HFF-Myc (cell line): Measurements from ENCODE around the gene SMURF2.
"Not testable (repeated sequence)": the region's sequence is repeated elsewhere in the genome, so short reads cannot be mapped to it uniquely, and the experiment has no call there.

ENCODE experiments used
- DNase-seq: peaks from one replicate; pipeline ENCODE4 v3.0.0-alpha.2; 2011; ENCODE audit warnings: low read depth; ENCODE audit errors: extremely low read depth
- H3K4me3 ChIP-seq: replicated peaks from 2 replicates; pipeline ENCODE4 v1.5.1; 2011; ENCODE audit warnings: low read depth, mild to moderate bottlenecking, control low read depth, low read length
- CTCF ChIP-seq: IDR thresholded peaks from 2 replicates; pipeline ENCODE4 v1.5.1; 2012; ENCODE audit warnings: mild to moderate bottlenecking, low read depth, low read length, control low read depth; ENCODE audit errors: missing control alignments

SMURF2 gene

DNA sequence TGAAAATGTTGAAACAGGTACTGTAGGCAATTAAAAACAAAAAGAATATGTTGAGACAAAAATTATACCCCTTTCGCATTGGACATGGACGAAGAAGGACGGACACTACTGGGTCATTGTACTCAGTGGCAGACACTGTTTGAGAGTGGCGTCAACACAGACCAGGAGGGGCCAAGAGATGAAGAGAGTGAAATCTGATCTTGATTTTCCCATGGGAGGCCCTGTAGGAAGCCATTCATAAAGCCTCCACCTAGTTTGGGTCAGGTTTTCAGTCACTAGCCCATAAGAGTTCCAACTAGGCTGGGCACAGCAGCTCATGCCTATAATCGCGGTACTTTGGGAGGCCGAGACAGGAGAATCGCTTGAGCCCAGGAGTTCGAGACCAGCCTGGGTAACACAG, 23.6 kb upstream of the SMURF2 start:
- no peak for DNase-seq
- H3K4me3 ChIP-seq = no peak overlapping the region
- no peak for TF ChIP-seq CTCF

- no peak for DNase-seq
- no peak for TF ChIP-seq CTCF
- no peak overlapping the region for H3K4me3 ChIP-seq
Measured at GRCh38 chr17:64683796-64684195, 21.7 kb upstream of the SMURF2 start.

GRCh38 chr17:64682261-64683181, 20.4 kb upstream of the SMURF2 start:
- no peak for TF ChIP-seq CTCF
- no peak overlapping the region for H3K4me3 ChIP-seq
- DNase-seq = no peak

- no peak for TF ChIP-seq CTCF
- peak; percentile 79 for DNase-seq
- H3K4me3 ChIP-seq = peak overlapping the region; percentile 19
Measured at GRCh38 chr17:64679710-64680216, 17.7 kb upstream of the SMURF2 start.

DNA sequence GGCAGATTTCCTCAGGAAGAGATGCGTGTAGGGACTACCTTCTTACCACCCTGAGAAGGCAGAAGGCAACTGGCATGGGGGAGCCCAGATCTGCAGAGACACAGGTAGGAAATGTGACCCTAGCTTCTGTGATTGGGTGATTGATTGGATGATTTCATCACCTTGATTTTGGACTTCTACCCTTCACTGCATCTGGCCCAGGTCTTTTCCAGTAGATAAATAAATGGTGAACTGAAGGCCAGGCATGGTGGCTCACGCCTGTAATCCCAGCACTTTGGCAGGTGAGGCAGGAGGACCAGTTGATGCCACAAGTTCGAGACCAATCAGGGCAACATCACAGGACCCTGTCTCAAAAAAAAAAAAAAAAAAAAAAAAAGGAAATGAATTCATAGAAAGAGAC, 14.7 kb upstream of the SMURF2 start:
- no peak for TF ChIP-seq CTCF
- DNase-seq = no peak
- no peak overlapping the region for H3K4me3 ChIP-seq

DNA sequence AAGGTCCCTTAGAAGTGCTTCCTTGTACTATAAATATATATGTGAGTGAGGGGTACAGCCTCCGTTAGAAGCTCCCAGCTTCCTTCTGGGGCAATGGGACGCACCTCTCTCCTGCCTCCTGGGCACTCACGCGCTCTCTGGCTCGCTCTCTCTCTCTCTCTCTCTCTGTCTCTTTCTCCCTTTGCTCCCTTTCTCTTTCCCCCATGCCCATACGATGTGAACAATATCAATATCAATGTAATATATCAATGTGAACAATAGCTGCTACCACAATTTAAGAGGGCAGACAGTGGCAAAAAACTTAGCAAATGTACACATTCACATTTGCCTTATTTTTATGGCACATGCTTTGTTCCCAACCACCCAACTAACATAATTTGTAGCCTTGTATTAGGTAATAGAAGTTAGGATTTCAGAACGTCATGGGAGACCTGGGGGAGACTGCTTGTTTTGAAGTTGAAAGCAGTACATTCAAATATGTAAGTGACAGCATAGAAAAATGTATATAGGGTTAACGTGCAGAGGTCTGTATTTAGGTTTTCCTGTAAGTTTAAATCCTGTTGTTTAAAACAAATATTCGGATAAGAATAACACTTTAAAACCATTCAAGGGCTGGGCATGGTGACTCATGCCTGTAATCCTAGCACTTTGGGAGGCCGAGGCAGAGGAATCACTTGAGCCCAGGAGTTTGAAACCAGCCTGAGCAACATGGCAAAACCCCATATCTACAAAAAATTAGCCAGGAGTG, 8.9 kb upstream of the SMURF2 start:
- not testable (repeated sequence) for H3K4me3 ChIP-seq, DNase-seq

- not testable (repeated sequence) for DNase-seq, H3K4me3 ChIP-seq
Measured at GRCh38 chr17:64667807-64668721, 6.0 kb upstream of the SMURF2 start.

GRCh38 chr17:64664299-64664981, 2.3 kb upstream of the SMURF2 start:
- not testable (repeated sequence) for H3K4me3 ChIP-seq, DNase-seq

DNA sequence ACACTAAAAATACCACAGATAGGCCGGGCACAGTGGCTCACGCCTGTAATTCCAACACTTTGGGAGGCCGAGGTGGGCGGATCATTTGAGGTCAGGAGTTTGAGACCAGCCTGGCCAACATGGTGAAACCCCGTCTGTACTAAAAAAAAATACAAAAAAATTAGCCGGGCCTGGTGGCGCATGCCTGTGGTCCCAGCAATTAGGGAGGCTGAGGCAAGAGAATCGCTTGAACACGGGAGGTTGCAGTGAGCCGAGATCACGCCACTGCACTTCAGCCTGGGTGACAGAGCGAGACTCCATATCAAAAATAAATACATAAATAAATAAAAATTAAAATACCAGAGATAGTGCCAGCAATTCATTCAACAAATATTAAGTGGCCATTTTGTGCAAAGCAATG, 1.7 kb upstream of the SMURF2 start:
- not testable (repeated sequence) for DNase-seq, H3K4me3 ChIP-seq
